Ascending aorta (tissue), 2 donors: ENCODE measurements around the gene COPB1. TPM values are rescaled to one million over a fixed set of nuclear protein-coding genes. Genes with fewer than 3 reads are reported as not detected.

Source experiments
- DNase-seq, 2 donors: peaks; one replicate each; pipeline ENCODE4 v3.0.0-alpha.2; 2019; ENCODE audit warnings: low spot score in 2 of 2
- H3K27ac ChIP-seq, 2 donors: fragments of 200-600 bp; sonication (generic); one replicate each; pipeline ENCODE4 v1.5.1; 2016 to 2017; ENCODE audit warnings: mild to moderate bottlenecking in 1 of 2
- H3K27me3 ChIP-seq: fragments of 200-600 bp; sonication (generic); one replicate; pipeline ENCODE4 v1.5.1; 2017
- H3K36me3 ChIP-seq, 2 donors: fragments of 200-600 bp; sonication (generic); one replicate each; pipeline ENCODE4 v1.5.1; 2016
- H3K4me1 ChIP-seq, 2 donors: fragments of 200-600 bp; sonication (generic); one replicate each; pipeline ENCODE4 v1.5.1; 2016 to 2017; ENCODE audit warnings: mild to moderate bottlenecking in 1 of 2
- H3K4me3 ChIP-seq, 2 donors: fragments of 200-600 bp; sonication (generic); one replicate each; pipeline ENCODE4 v1.5.1; 2016 to 2017; ENCODE audit warnings: mild to moderate bottlenecking in 1 of 2
- H3K9me3 ChIP-seq, 2 donors: fragments of 200-600 bp; sonication (generic); one replicate each; pipeline ENCODE4 v1.5.1; 2016
- intact Hi-C: fragments of 100-400 bp; cut with DNase I; formaldehyde crosslinking; loops from one replicate; pipeline ENCODE4 v1.15.1; 2023
- total RNA-seq: library from RNA; depleted of rRNA; stranded (reverse); fragments of >200 nt; gene quantifications from one replicate; pipeline ENCODE4 v1.1.0, GENCODE V29; 2016
- TF ChIP-seq, protein P1 (sequence below), 3 experiments: fragments of 200-600 bp in 2 of 3; fragments of 450-650 bp in 1 of 3; sonication (generic) in 2 of 3; IDR thresholded peaks; one replicate each; pipeline ENCODE4 v1.5.1; 2016 to 2019; ENCODE audit warnings: antibody characterized with exemption in 3 of 3, mild to moderate bottlenecking in 1 of 3, moderate library complexity in 1 of 3

The COPB1 gene
- total RNA-seq, 1 donor from 2014 or later, result 29.8 TPM

DNA sequence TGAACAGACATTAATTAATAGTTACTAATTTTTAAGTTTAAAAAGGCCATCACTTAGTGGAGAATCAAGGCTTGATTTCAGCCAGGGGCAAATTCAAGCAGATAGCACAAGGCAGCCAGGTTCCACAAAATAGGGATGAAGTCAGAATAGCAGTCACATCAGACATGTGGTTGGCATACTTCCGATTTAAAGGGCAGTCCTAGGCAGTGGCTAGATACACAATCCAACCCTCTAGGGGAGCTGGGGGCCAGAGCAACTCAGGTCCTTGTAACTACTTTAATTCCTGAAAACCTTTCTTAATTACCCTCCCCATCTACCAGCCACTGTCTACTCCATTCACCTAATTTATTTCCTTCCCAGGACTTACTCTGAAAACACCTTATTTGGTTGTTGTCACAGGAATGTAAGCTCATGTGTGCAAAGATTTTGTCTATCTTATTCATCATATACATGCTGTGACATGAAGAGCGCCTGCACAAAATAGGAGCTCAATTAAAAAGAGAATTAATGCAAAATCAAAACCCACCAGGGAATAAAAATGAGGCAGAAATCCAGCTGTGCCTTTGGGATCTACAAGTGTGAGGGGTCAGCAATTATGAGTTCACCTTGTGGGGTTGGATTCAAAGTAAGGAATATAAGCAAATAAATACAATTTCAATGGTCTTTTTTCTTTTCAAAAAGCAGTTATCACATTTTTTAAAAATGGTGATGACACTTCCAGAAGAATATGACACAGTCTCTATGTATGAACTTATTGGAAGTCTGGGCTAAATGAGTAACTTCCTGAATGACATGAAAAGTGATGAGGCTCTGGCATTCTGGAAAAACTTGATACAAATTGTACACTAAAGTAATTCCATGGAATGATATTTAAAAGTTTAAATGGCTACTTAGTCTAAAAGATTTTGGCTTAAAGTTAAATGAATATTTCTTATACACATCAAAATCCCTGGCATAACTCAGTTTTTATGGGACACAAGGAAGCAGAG, 53.8 kb downstream of the COPB1 start:
- TF ChIP-seq, protein P1, sequence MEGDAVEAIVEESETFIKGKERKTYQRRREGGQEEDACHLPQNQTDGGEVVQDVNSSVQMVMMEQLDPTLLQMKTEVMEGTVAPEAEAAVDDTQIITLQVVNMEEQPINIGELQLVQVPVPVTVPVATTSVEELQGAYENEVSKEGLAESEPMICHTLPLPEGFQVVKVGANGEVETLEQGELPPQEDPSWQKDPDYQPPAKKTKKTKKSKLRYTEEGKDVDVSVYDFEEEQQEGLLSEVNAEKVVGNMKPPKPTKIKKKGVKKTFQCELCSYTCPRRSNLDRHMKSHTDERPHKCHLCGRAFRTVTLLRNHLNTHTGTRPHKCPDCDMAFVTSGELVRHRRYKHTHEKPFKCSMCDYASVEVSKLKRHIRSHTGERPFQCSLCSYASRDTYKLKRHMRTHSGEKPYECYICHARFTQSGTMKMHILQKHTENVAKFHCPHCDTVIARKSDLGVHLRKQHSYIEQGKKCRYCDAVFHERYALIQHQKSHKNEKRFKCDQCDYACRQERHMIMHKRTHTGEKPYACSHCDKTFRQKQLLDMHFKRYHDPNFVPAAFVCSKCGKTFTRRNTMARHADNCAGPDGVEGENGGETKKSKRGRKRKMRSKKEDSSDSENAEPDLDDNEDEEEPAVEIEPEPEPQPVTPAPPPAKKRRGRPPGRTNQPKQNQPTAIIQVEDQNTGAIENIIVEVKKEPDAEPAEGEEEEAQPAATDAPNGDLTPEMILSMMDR (IDR thresholded peaks at IDR 0.05), result no peak
- Histone ChIP-seq H3K27ac (no peak overlapping the region), H3K4me3 (no peak overlapping the region), H3K9me3 (no peaks in the 10 kb centered on the region), H3K36me3 (peaks cover 0 to under 1% of the 10 kb centered on the region in 2 donors), H3K4me1 (peaks cover 0 to 11% of the 10 kb centered on the region in 2 donors), H3K27me3 (no peaks in the 10 kb centered on the region)
- no peak for DNase-seq
- intact Hi-C loops, result loop anchor here (5.0 kb wide), 1 partner anchor 64 kb away; no protein-coding TSS in a partner anchor

DNA sequence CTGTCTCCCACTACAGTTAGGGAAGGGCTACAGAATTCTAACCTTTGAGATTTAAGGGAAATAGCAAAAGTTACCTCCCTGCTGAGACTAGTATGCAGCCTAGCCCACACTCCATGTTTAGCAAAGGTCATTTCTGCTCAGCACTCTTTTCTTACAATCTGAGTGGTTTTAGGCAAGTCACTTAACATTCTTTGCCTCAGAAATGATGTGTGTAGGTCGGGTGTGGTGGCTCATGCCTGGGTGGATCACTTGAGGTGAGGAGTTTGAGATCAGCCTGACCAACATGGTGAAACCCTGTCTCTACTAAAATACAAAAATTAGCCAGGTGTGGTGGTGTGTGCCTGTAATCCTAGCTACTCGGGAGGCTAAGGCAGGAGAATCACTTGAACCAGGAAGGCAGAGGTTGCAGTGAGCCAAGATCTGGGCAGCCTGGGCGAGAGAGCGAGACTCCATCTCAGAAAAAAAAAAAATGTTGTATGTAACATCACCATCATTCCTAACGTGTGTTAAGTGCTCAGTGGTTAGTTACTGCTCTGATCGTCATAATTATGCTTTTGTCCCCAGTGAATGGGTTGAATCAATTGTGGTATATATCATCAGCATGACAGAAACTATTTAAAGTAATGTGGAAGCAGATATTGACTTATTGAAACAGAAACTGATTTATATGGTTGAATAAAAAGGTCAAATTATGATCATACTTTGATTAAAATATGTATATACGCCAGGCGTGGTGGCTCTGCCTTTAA, 55.0 kb downstream of the COPB1 start:
- TF ChIP-seq, protein P1 (IDR thresholded peaks at IDR 0.05), result no peak
- DNase-seq, result no peak

DNA sequence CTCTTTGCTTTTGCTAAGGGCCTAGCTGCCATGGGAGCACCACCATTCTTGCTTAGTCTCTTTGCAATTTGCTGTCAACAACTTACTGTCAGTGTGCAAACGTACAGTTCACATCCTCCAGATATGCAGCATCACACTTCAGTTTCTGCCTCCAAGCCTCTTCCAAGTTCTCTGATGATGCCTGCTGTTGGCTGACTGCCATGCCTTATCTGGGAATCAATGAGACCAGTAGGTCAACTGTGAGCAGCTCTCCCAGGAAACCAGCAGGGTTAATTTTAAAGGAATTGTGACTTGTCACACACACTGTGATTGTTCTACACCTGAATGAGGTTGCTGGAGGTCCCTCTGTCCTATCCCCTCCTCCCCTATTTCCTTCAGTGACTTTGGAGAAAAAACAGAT, 56.0 kb downstream of the COPB1 start:
- TF ChIP-seq, protein P1 (IDR thresholded peaks at IDR 0.05), result no peak
- H3K36me3 ChIP-seq, result peaks cover 0 to 5% of the 10 kb centered on the region in 2 donors
- H3K4me1 ChIP-seq, result peaks cover 0 to 6% of the 10 kb centered on the region in 2 donors
- intact Hi-C loops, result no loop called here
- no peak overlapping the region for H3K4me3 ChIP-seq
- H3K9me3 ChIP-seq, result no peaks in the 10 kb centered on the region
- no peaks in the 10 kb centered on the region for H3K27me3 ChIP-seq
- DNase-seq, result no peak
- no peak overlapping the region for H3K27ac ChIP-seq

More for the DNA sequence above, 55.0 kb downstream of the COPB1 start:
- H3K4me3 ChIP-seq, result no peak overlapping the region
- no peaks in the 10 kb centered on the region for H3K9me3 ChIP-seq
- no peak overlapping the region for H3K27ac ChIP-seq
- H3K4me1 ChIP-seq, result peaks cover 0 to 11% of the 10 kb centered on the region in 2 donors
- no peaks in the 10 kb centered on the region for H3K27me3 ChIP-seq
- intact Hi-C loops, result loop anchor here (5.0 kb wide), 1 partner anchor 62 kb away; no protein-coding TSS in a partner anchor
- H3K36me3 ChIP-seq, result peaks cover 0 to 5% of the 10 kb centered on the region in 2 donors

DNA sequence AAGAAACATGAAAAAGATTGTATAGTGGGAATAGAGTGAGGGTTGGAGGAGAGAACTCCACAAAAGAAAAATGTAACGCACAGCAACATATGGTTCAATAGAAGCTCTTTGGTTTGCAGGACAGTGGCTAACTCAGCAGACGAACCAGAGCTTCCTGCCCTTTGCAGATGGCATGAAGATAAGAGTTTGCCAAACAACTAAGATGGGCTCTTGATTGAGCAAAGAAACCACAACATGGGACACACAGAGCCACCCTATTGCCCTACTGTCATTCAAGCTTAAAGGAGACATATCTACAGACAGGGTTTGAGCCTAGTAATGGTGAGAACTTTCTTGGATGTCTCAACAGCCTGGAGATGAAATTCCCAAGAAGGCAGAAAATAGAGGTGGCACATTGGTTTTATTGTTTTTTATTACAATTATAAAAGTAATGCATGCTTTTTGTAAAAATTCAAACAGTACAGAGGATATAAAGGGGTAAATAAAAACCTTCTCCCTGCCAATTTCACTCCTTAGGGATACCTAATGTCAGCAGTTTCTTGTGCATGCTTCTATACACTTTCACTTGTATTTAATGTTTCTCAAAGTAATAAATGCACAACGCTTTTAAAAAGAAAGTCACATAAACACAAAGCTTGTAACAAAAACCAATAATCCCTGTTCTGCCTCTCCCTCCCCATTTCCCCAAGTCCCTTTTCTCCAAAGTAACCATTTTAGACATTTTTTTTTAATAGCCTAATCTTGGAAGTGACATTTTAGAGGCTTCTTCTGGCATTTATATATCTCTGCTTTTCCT, 63.7 kb downstream of the COPB1 start:
- DNase-seq, result no peak
- no peak overlapping the region for H3K4me3 ChIP-seq
- no peaks in the 10 kb centered on the region for H3K4me1 ChIP-seq
- H3K36me3 ChIP-seq, result peaks cover 0 to 5% of the 10 kb centered on the region in 2 donors
- H3K27ac ChIP-seq, result no peak overlapping the region
- intact Hi-C loops, result no loop called here
- H3K9me3 ChIP-seq, result no peaks in the 10 kb centered on the region
- no peaks in the 10 kb centered on the region for H3K27me3 ChIP-seq
- TF ChIP-seq, protein P1 (IDR thresholded peaks at IDR 0.05), result no peak

DNA sequence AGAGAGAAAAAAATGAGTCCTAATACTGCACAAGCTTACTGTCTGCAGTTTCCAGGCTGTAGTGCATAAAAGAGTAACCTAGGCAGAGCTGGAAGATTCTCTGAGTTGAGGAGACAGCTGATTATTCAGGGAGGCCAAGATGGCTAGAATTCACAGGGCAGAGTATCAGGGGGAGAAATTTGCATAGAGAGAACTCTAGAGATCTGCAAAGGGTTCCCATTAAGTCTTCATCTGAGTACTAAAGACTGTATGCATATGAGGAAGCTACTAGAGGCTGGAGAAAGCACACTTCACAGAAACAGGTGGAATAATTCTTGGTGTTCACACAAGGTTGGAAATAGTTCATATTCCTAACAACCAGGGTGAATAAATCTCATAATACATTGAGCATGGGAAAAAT, 74.0 kb downstream of the COPB1 start:
- no peak for DNase-seq
- intact Hi-C loops, result no loop called here
- TF ChIP-seq, protein P1 (IDR thresholded peaks at IDR 0.05), result no peak
- H3K9me3 ChIP-seq, result no peaks in the 10 kb centered on the region
- H3K4me3 ChIP-seq, result no peak overlapping the region
- peaks cover 6 to 23% of the 10 kb centered on the region in 2 donors for H3K4me1 ChIP-seq
- H3K36me3 ChIP-seq, result no peaks in the 10 kb centered on the region
- H3K27ac ChIP-seq, result no peak overlapping the region
- no peaks in the 10 kb centered on the region for H3K27me3 ChIP-seq
